ENCODE results near the gene PTCHD1. TPM values are rescaled to one million over a fixed set of nuclear protein-coding genes. Genes with fewer than 3 reads are reported as not detected.

Gene PTCHD1
- total and polyA plus RNA-seq, 10 of the 15 experiments (the other 5 are each of a cell fraction or from before 2014, with no cell fraction given) = not detected

- DNase-seq (ENCODE audit: low read depth, low spot score) = no peak
- Histone ChIP-seq H3K4me3 (no peak overlapping the region), H3K27ac (ENCODE audit: control insufficient read depth, insufficient read depth) (no peak overlapping the region), H3K36me3 (ENCODE audit: control insufficient read depth in 2 of 2, insufficient read depth in 2 of 2, low read length in 1 of 2) (no peaks in the 10 kb centered on the region), H4K20me1 (ENCODE audit: control insufficient read depth, insufficient read depth) (no peaks in the 10 kb centered on the region), H3K4me1 (ENCODE audit: control insufficient read depth, insufficient read depth, low read length) (no peaks in the 10 kb centered on the region), H3K9ac (ENCODE audit: control insufficient read depth, insufficient read depth, low read length) (no peak overlapping the region), H2AFZ (ENCODE audit: control insufficient read depth, low read depth, low read length) (no peak overlapping the region), H3K27me3 (replicated peaks in 1 of 2; ENCODE audit: control insufficient read depth in 2 of 2, insufficient read depth in 2 of 2, low read length in 1 of 2) (peaks cover 2% of the 10 kb centered on the region in 2 experiments; a peak in 2 of 4 replicates), H3K79me2 (ENCODE audit: control insufficient read depth, insufficient read depth, low read length) (no peaks in the 10 kb centered on the region), H3K4me2 (ENCODE audit: control insufficient read depth, insufficient read depth) (no peak overlapping the region), H3K9me3 (replicated peaks; ENCODE audit: control insufficient read depth, insufficient read depth, low read length) (no peaks in the 10 kb centered on the region)
- no peak for ATAC-seq
- WGBS (ENCODE audit: insufficient coverage, insufficient replicate concordance, low lambda C conversion rate, missing lambda C conversion rate) = 7% methylated on average over 6 of the region's 6 CpGs
- intact Hi-C loops (cut with micrococcal nuclease; ENCODE audit: unreplicated experiment) = no loop called here
- RAD21 ChIA-PET (ENCODE audit: unreplicated experiment) = no interaction called here
- in situ Hi-C loops (cut with MboI) = no loop called here
- no TSS peak for BruUV-seq (replicated peaks)
- SMC1A ChIA-PET (ENCODE audit: uncharacterized antibody, unreplicated experiment) = no interaction called here
- CTCF ChIA-PET = no interaction called here
- TF ChIP-seq HDGF (IDR thresholded peaks at IDR 0.05) (no peak), FOXK2 (IDR thresholded peaks at IDR 0.05) (no peak), IKZF2 (IDR thresholded peaks at IDR 0.05) (no peak), CEBPZ (IDR thresholded peaks at IDR 0.05; ENCODE audit: low read depth, low read length) (no peak), SMAD5 (IDR thresholded peaks at IDR 0.05; ENCODE audit: low read depth) (no peak)
- POLR2A ChIA-PET = no interaction called here
- no peak for FAIRE-seq
Observed at GRCh38 chrX:23369027-23369426, 34.4 kb downstream of the PTCHD1 start.

All from GM12878 (cell line).